GM18505 (cell line): ENCODE measurements around the gene ANKS1B.

Experiments
- ATAC-seq: cut with Tn5 transposase; IDR thresholded peaks from one replicate; pipeline ENCODE4 v1.9.1; 2021; ENCODE audit not compliant: unreplicated experiment
- POLR2A ChIP-seq: IDR thresholded peaks from 4 replicates; pipeline ENCODE4 v1.6.1; 2011; ENCODE audit warnings: borderline replicate concordance; ENCODE audit not compliant: insufficient read depth, insufficient read length; ENCODE audit errors: extremely low read depth

The ANKS1B gene

GRCh38 chr12:99029511-99030271 is 955.0 kb downstream of the ANKS1B start:
- no peak for TF ChIP-seq POLR2A
- ATAC-seq: no peak

DNA sequence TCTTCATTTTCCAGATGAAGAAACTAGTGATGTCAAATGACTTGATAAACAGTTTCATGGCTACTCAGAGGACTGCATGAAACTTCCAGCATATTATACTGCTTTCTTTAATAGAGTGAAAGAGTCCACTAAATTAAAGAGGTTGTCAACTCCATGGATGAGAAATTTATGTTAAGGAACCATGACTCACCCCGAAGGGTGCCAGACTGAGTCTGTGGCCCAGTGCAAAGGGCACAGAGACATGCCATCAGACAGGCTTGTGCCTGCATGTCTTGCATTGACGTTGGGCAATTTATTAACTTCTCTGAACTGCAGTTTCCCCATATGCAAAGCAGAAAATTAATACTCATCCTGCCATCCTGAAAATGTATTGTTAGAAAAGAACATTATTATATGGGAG is 957.3 kb downstream of the ANKS1B start:
- ATAC-seq: no peak

DNA sequence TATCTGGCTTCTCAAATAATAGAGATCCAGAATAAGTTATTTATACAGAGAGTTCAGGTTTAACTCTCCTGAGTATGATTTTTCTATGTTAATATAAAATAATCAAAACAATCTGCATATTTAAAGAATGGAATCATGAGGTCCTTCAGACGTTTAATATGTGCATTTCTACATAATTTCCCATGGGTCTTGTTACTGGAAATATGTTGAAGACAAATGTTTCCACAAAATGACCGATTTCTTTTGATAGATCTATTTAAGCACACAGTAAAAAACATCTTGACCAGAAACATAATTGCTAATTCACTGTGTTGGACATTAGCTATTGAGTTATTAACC is 957.7 kb downstream of the ANKS1B start:
- no peak for TF ChIP-seq POLR2A

More for the DNA sequence above, 957.3 kb downstream of the ANKS1B start:
- TF ChIP-seq POLR2A: no peak

DNA sequence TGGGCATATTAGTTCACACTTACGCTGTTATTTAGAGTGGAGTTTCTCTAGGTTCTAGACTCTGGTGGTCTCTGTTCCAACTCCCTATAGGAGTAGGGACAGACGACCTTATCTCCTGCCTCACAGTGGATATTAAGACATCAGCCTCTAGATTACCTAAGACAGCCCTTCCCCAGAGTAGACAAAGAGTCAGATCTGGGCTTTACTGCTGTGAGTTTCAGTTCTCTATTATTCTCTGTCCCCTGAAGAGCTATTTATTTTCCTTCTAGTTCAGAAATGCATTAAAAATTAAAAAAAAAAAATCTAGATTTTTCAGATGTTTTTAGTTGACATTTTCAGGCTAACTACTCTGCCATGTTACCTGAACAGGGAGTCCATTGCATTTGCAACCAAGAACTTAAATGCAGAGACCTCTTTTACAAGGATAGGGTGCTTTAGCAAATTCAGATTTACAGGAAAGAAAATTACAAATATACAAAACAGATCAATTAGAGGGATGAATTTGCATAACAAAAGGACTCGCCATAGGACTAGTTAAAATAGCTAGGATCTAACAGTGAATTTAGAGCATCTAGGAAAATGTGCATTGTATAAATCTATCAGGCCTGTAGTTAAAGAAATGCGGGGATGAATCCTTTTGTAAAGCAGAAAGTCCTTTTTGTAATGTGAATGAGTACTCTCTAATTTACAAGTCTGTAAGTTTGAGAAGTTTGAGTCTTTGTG is 958.2 kb downstream of the ANKS1B start:
- no peak for ATAC-seq

More for the DNA sequence above, 957.7 kb downstream of the ANKS1B start:
- ATAC-seq: no peak

DNA sequence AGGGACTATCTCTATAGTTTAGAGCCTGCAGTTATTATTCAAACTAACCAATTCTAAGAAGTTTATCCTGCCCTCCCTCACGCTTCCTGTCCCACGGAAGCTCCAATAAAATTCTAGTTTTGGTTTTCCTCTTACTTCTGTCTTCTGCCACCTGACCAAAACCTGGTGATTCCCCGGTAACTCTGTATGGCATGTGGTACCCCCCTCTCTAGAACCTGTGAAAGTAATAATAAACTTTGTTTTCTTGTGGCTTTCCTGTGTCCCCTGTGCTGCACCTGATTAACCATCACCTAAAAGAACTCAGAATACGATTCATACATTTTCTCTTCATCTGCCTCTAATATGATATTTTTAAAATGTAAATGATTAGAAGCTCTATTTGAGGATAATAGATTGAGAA is 959.9 kb downstream of the ANKS1B start:
- no peak for ATAC-seq
- no peak for TF ChIP-seq POLR2A

More for the DNA sequence above, 958.2 kb downstream of the ANKS1B start:
- no peak for TF ChIP-seq POLR2A

DNA sequence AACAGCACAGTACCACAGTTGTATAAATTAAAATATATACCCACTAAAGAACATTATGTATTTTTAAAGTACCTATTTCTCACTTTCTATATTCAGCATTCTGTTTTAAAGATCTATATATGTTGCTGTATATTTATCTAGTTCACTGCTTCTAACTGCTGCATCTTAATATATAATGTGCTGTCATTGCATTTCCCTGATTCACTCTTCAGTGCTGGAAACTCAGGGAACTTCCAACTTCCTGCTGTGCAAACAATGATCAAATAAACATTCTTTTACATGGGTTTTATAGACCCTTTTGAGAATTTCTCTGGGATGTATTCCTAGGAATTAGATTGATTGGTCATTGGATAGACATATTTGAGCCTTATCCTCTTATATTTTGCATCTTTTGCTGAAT is 960.5 kb downstream of the ANKS1B start:
- no peak for ATAC-seq

DNA sequence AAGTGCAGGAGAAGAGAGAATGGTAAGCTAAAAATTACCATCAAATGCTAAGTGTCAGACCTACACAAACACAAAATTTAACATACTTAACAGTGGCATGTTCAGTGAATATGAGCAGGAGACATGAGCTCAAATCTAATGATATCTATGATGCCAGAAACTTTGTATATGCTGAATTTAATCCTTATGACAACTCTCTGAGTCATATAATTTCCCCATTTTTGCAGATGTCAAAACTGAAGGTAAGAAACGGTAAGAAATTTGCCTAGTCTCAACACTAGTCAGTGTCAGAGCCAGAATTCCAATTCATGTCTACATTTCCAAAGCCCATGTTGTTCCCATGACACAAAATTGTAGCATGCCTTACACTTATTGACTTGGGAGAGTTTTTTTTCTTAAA is 963.9 kb downstream of the ANKS1B start:
- ATAC-seq: no peak
- TF ChIP-seq POLR2A: no peak

More for the DNA sequence above, 960.5 kb downstream of the ANKS1B start:
- no peak for TF ChIP-seq POLR2A

- no peak for ATAC-seq
Measured at GRCh38 chr12:99019798-99020197, 964.9 kb downstream of the ANKS1B start.

DNA sequence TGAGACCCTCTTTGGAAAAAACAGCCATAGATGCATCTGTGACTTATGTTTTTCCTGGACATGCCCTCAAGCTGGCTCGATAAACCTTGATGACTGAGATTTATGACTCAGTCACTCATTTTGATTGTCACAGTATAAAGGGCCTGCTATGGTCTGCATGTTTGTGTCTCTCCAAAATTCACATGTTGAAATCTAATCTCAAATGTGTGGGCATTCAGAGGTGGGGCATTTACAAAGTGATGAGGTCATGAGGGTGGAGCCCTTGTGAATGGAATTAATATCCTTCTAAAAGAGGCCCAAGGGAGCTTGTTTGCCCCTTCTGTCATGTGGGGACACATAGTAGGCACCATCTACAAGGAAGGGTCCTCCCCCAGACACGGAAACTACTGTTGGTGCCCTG is 966.8 kb downstream of the ANKS1B start:
- no peak for TF ChIP-seq POLR2A
- no peak for ATAC-seq

More at GRCh38 chr12:99019798-99020197, 964.9 kb downstream of the ANKS1B start:
- no peak for TF ChIP-seq POLR2A

DNA sequence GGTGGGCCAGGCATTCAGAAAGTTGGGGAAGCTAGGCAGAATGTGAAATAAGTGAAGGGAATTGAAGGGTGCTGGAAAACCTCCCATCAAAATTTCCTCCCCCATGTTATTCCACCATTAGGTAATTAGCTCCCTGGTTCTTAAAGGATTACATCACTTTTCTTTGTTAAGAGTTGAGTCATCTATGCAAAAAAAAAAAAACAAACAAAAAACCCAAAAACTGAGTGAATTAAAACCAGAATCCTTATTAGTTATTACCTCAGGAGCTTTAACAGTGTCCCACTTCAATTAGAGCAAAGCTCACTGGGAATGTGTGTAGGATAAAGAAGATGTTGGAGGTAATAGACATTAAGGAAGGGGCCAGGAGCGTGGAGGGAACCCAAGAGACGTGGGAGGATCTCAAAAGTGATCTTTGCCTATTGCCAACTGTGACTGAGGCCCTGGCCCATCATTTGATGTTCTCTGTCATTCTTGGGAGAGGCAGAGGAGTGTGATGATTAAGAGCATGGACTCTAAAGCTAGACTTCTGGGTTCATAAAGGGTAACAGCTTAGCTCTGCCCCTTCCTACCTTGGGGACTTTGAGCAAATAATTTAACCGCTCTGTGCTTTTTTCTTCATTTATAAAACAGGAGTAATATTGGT is 975.0 kb downstream of the ANKS1B start:
- ATAC-seq: no peak
- TF ChIP-seq POLR2A: no peak

DNA sequence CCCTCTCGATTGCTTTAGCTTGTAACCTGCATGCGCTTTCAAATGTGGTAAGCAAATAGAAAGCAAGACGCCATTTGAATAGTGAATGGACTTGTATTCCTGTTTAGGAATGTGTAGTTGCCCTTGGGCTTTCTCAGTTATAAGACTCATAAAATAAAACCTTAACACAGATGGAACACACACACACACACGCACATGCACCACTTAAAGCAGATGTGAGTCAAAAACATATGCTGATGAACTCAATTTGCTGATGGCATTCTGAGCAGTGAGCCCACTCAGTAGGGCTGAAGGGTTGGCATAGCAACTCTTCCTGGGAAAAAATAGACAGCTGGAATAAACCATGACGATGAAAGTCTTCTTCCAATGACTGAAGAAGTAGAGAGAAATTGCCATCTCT is 979.1 kb downstream of the ANKS1B start:
- TF ChIP-seq POLR2A: no peak
- no peak for ATAC-seq

DNA sequence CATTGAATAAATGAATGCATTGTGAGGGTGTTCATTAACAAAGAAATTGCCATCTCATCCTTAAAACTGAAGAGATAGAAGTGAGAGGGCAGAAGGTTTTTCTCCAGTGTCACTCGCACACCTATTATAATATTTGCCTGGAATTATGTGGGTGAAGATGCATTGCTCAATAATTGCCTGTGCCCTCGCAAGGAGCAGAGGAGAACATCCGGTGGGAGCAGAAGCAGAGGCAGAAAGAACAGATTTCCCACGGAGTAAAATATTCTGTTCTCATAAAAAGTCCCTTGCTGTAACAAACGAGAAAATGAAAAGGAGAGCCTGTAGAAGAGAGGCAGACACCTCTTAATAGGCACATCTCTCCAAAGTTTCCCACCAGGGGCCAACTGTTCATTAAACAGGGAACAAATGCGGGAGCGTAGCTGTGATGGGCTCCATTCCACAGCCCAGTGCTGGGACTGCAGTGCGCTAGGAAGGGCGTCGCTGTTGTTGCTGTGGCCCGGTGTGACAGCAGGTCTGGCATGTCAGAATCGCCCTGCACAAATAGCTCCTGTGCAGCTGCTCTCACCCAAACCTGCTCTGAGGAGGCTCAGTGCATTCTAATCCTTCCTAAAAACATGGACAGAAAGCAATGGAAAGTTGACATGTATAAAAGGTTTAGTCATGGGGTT is 979.8 kb downstream of the ANKS1B start:
- TF ChIP-seq POLR2A: no peak
- ATAC-seq: no peak

- ATAC-seq: no peak
Measured at GRCh38 chr12:99002731-99003130, 982.0 kb downstream of the ANKS1B start.

More at GRCh38 chr12:99002731-99003130, 982.0 kb downstream of the ANKS1B start:
- TF ChIP-seq POLR2A: no peak
